Keratinocyte (primary cell): Measurements from ENCODE around the gene MIEF1. TPM values are rescaled to one million over a fixed set of nuclear protein-coding genes. Genes with fewer than 3 reads are reported as not detected.

Experiments
- DNase-seq: peaks from one replicate; pipeline ENCODE4 v3.0.0-alpha.2; 2011; ENCODE audit warnings: low read depth, missing footprints, low spot score
- FAIRE-seq: peaks from 2 replicates; lab custom pipeline; 2011; peaks lifted over from hg19 to GRCh38; lab: Jason Lieb, UNC
- H2AFZ ChIP-seq: 2 replicates; pipeline ENCODE4 v1.6.0; 2012; ENCODE audit warnings: low read length, control low read depth, inconsistent platforms; ENCODE audit not compliant: control insufficient read depth
- H3K27ac ChIP-seq: 2 replicates; pipeline ENCODE4 v1.5.1; 2011; ENCODE audit warnings: low read length; ENCODE audit not compliant: control insufficient read depth, insufficient read depth
- H3K27me3 ChIP-seq: 3 replicates; pipeline ENCODE4 v1.6.0; 2011; ENCODE audit warnings: low read length; ENCODE audit not compliant: control insufficient read depth, insufficient read depth; ENCODE audit errors: extremely low read depth
- H3K36me3 ChIP-seq, 2 experiments: 2 replicates in 1 of 2; 3 replicates in 1 of 2; pipeline ENCODE4 v1.5.1; 2011; ENCODE audit warnings: low read length in 2 of 2, mild to moderate bottlenecking in 1 of 2; ENCODE audit not compliant: control insufficient read depth in 2 of 2, insufficient read depth in 2 of 2; ENCODE audit errors: extremely low read depth in 1 of 2
- H3K4me1 ChIP-seq: 3 replicates; pipeline ENCODE4 v1.5.1; 2011; ENCODE audit warnings: low read length; ENCODE audit not compliant: control insufficient read depth, insufficient read depth; ENCODE audit errors: extremely low read depth
- H3K4me2 ChIP-seq: 3 replicates; pipeline ENCODE4 v1.6.0; 2011; ENCODE audit warnings: low read depth, low read length; ENCODE audit not compliant: control insufficient read depth, insufficient read depth; ENCODE audit errors: extremely low read depth
- H3K4me3 ChIP-seq, 3 experiments: fragments of 200-600 bp in 1 of 3; sonication (generic) in 1 of 3; 2 replicates in 2 of 3; 3 replicates in 1 of 3; pipeline ENCODE4 v1.5.1; 2011 to 2016; ENCODE audit warnings: low read length in 3 of 3, mild to moderate bottlenecking in 3 of 3, control low read depth in 2 of 3, inconsistent platforms in 1 of 3, low read depth in 1 of 3, mixed read lengths in 1 of 3, mixed run types in 1 of 3, moderate library complexity in 1 of 3; ENCODE audit not compliant: control insufficient read depth in 2 of 3, insufficient read depth in 2 of 3; ENCODE audit errors: extremely low read depth in 1 of 3
- H3K79me2 ChIP-seq: 2 replicates; pipeline ENCODE4 v1.6.0; 2012; ENCODE audit warnings: low read length; ENCODE audit not compliant: control insufficient read depth, insufficient read depth
- H3K9ac ChIP-seq: 3 replicates; pipeline ENCODE4 v1.6.0; 2011; ENCODE audit warnings: low read length; ENCODE audit not compliant: control insufficient read depth, insufficient read depth; ENCODE audit errors: extremely low read depth
- H3K9me1 ChIP-seq: 3 replicates; pipeline ENCODE4 v1.6.0; 2011; ENCODE audit warnings: low read length; ENCODE audit not compliant: control insufficient read depth, insufficient read depth; ENCODE audit errors: extremely low read depth
- H3K9me3 ChIP-seq: 2 replicates; pipeline ENCODE4 v1.5.1; 2012; ENCODE audit warnings: low read depth, low read length; ENCODE audit not compliant: control insufficient read depth
- H4K20me1 ChIP-seq: 3 replicates; pipeline ENCODE4 v1.6.0; 2011; ENCODE audit warnings: low read length; ENCODE audit not compliant: control insufficient read depth, insufficient read depth; ENCODE audit errors: extremely low read depth
- EZH2 ChIP-seq: IDR thresholded peaks from one replicate; pipeline ENCODE4 v1.6.1; 2012; ENCODE audit warnings: inconsistent platforms, mild to moderate bottlenecking, low read length, moderate library complexity
- dilution Hi-C: fragments of 300-500 bp; cut with MboI; formaldehyde crosslinking; loops from one replicate; pipeline ENCODE4 v1.7.0; 2020; ENCODE audit warnings: low sequenced_read_pairs; ENCODE audit not compliant: extremely low pct_ligation_motif_present
- polyA plus RNA-seq, 5 experiments: library from polyadenylated mRNA; depleted of rRNA in 3 of 5; stranded (reverse) in 3 of 5; stranded (forward) in 1 of 5; unstranded in 1 of 5; fragments of >200 nt; gene quantifications; 1 replicate in 1 of 5; 2 replicates in 3 of 5; 3 replicates in 1 of 5; pipeline versions ENCODE4 v1.2.1 to v1.2.3, GENCODE V29; 2011 to 2012; ENCODE audit warnings: missing spikeins in 2 of 5, low read depth in 1 of 5, low replicate concordance in 1 of 5
- TF ChIP-seq, protein P1 (sequence below), 3 experiments: IDR thresholded peaks in 1 of 3; conservative IDR thresholded peaks in 1 of 3; optimal IDR thresholded peaks in 1 of 3; 2 replicates in 2 of 3; 3 replicates in 1 of 3; pipeline versions ENCODE3 to v1.5.1; 2011; ENCODE audit warnings: low read length in 3 of 3, mild to moderate bottlenecking in 3 of 3, moderate library complexity in 2 of 3, control low read depth in 1 of 3, inconsistent platforms in 1 of 3; ENCODE audit not compliant: insufficient read depth in 2 of 3; ENCODE audit errors: extremely low read depth in 1 of 3

The MIEF1 gene
- polyA plus RNA-seq, 1 donor (not counting 4 experiments of a cell fraction or from before 2014, with no cell fraction given) = 18.4 TPM

DNA sequence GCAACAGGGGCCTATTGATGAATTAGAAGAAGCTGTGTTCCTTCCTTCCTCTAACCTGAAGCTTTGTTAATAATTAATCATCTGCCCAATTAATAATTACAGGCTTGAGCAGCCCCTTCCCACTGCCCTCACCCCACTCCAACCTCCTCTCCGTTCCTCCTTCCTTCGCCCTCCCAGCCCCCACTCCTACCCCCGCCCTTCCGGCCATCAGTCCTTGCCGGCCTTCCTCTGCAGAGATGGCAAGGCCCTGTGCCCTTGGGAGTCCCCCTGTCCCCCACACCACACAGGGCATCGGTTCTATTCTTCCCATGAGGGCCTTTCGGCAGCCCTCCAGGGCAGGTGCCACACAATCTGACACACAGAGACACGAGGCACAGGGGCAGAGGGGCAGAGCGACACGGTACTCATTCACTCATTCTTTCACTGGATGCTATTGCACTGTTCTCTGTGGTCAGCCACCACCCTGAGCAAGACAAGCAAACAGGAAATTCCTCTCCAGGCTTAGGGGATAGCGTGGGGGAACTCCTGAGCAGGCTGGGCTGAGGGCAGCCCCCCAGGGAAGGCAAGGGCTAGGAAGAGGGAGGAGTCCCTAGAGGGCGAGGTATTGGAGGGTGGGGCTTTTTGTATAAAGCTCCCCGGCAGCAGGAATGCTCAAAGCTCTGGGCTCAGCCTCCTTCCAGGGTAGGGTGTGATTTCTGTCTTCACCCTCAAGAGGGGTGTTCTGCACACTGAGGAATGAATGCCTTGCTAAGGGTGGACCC is 30.5 kb upstream of the MIEF1 start:
- Histone ChIP-seq H3K9ac (no peak overlapping the region), H3K36me3 (no peaks in the 10 kb centered on the region), H3K27ac (no peak overlapping the region), H2AFZ (no peak overlapping the region), H4K20me1 (peaks cover 2% of the 10 kb centered on the region), H3K9me3 (no peaks in the 10 kb centered on the region), H3K4me2 (no peak overlapping the region), H3K4me3 (no peak overlapping the region), H3K79me2 (no peaks in the 10 kb centered on the region), H3K4me1 (peaks cover 6% of the 10 kb centered on the region), H3K27me3 (peaks cover 21% of the 10 kb centered on the region), H3K9me1 (no peaks in the 10 kb centered on the region)
- TF ChIP-seq, protein P1, sequence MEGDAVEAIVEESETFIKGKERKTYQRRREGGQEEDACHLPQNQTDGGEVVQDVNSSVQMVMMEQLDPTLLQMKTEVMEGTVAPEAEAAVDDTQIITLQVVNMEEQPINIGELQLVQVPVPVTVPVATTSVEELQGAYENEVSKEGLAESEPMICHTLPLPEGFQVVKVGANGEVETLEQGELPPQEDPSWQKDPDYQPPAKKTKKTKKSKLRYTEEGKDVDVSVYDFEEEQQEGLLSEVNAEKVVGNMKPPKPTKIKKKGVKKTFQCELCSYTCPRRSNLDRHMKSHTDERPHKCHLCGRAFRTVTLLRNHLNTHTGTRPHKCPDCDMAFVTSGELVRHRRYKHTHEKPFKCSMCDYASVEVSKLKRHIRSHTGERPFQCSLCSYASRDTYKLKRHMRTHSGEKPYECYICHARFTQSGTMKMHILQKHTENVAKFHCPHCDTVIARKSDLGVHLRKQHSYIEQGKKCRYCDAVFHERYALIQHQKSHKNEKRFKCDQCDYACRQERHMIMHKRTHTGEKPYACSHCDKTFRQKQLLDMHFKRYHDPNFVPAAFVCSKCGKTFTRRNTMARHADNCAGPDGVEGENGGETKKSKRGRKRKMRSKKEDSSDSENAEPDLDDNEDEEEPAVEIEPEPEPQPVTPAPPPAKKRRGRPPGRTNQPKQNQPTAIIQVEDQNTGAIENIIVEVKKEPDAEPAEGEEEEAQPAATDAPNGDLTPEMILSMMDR (optimal IDR thresholded peaks at IDR 0.05 in 1 of 3, IDR thresholded peaks at IDR 0.05 in 1 of 3, conservative IDR thresholded peaks at IDR 0.05 in 1 of 3; ENCODE audit: extremely low read depth in 1 of 3, insufficient read depth in 2 of 3, low read length in 3 of 3) = no peak
- TF ChIP-seq EZH2 = no peak
- DNase-seq (no peak), FAIRE-seq (no peak)
- dilution Hi-C loops = no loop called here

- Histone ChIP-seq H4K20me1 (peaks cover 2% of the 10 kb centered on the region), H3K79me2 (no peaks in the 10 kb centered on the region), H3K36me3 (no peaks in the 10 kb centered on the region), H3K9me3 (no peaks in the 10 kb centered on the region), H3K27me3 (peaks cover 21% of the 10 kb centered on the region), H2AFZ (no peak overlapping the region), H3K4me2 (no peak overlapping the region), H3K27ac (no peak overlapping the region), H3K9me1 (no peaks in the 10 kb centered on the region), H3K4me1 (peaks cover 6% of the 10 kb centered on the region), H3K4me3 (no peak overlapping the region), H3K9ac (no peak overlapping the region)
- FAIRE-seq (no peak), DNase-seq (no peak)
- dilution Hi-C loops = no loop called here
- TF ChIP-seq, protein P1 (optimal IDR thresholded peaks at IDR 0.05 in 1 of 3, IDR thresholded peaks at IDR 0.05 in 1 of 3, conservative IDR thresholded peaks at IDR 0.05 in 1 of 3; ENCODE audit: extremely low read depth in 1 of 3, insufficient read depth in 2 of 3, low read length in 3 of 3) = no peak
- TF ChIP-seq EZH2 = no peak
Measured at GRCh38 chr22:39472570-39473556, 29.2 kb upstream of the MIEF1 start.
